Keratinocyte (primary cell): ENCODE measurements around the gene TRAPPC1.

Experiments used
- CTCF ChIP-seq, 3 experiments: IDR thresholded peaks in 1 of 3; conservative IDR thresholded peaks in 1 of 3; optimal IDR thresholded peaks in 1 of 3; 2 replicates in 2 of 3; 3 replicates in 1 of 3; pipeline versions ENCODE3 to v1.5.1; 2011; ENCODE audit warnings: low read length in 3 of 3, mild to moderate bottlenecking in 3 of 3, moderate library complexity in 2 of 3, control low read depth in 1 of 3, inconsistent platforms in 1 of 3; ENCODE audit not compliant: insufficient read depth in 2 of 3; ENCODE audit errors: extremely low read depth in 1 of 3
- EZH2 ChIP-seq: IDR thresholded peaks from one replicate; pipeline ENCODE4 v1.6.1; 2012; ENCODE audit warnings: inconsistent platforms, mild to moderate bottlenecking, low read length, moderate library complexity

GRCh38 chr17:7951143-7951792 is 19.5 kb upstream of the TRAPPC1 start:
- TF ChIP-seq CTCF (optimal IDR thresholded peaks at IDR 0.05 in 1 of 3, IDR thresholded peaks at IDR 0.05 in 1 of 3, conservative IDR thresholded peaks at IDR 0.05 in 1 of 3; ENCODE audit: extremely low read depth in 1 of 3, insufficient read depth in 2 of 3, low read length in 3 of 3) (no peak), EZH2 (no peak)
